Measurements from ENCODE around the gene CELF2.

Gene CELF2

GRCh38 chr10:11307004-11307403, 289.3 kb downstream of the CELF2 start:
- DNase-seq, result no peak

GRCh38 chr10:11307937-11308336, 290.3 kb downstream of the CELF2 start:
- DNase-seq, result no peak

DNA sequence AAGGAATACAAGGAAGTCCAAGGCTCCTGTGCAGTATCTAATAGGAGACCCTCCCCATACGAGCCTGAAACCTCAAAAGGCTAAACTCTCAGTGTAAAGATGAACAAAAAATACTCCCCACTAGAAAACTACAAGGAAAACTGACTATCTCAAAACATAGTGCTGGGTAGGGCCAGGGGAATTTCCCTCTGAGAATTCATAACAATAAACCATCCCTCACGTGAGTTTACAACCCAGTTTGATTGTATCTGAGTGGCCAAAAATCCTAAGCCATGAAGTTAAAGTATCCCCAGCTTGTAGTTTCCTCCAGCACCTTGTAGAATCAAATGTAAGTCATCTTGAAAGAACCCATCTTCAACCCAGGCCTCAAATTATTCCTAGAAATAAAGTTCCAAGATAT, 293.4 kb downstream of the CELF2 start:
- no peak for DNase-seq

- DNase-seq, result no peak
Observed at GRCh38 chr10:11313463-11313862, 295.8 kb downstream of the CELF2 start.

GRCh38 chr10:11317936-11318670, 300.4 kb downstream of the CELF2 start:
- DNase-seq, result no peak

GRCh38 chr10:11318826-11319598, 301.3 kb downstream of the CELF2 start:
- no peak for DNase-seq

- DNase-seq, result no peak
Observed at GRCh38 chr10:11319990-11320602, 302.4 kb downstream of the CELF2 start.

DNA sequence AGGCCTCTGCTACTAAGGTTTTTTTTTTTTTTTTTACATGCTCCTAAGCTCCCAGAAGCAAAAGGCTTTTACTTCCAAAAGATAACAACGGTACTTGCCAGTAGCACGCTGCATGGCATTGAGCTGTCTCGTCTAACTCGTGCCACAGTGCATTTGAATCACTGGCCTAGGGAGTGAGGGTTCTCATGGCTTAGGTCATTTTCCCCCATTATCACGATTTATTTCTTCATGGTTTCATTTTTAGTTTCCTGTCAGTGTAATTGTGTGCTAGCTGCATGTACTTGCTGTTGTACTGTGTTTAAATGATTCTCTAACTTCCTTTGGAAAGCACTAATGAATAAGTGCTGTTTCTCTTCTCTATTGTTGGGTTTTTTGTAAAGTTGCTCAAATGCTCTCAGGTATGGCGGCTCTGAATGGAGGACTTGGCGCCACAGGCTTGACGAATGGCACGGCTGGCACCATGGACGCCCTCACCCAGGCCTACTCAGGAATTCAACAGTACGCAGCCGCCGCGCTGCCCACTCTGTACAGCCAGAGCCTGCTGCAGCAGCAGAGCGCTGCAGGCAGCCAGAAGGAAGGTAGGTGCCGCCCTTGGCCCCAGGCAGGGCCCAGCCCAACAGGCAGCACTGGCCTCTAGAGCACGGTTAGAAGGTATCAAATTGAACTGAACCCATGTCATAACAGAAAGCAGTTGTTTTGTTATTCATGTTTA, 303.3 kb downstream of the CELF2 start:
- no peak for DNase-seq

- no peak for DNase-seq
Observed at GRCh38 chr10:11322698-11323097, 305.0 kb downstream of the CELF2 start.

- DNase-seq, result no peak
Observed at GRCh38 chr10:11324761-11325321, 307.2 kb downstream of the CELF2 start.

DNA sequence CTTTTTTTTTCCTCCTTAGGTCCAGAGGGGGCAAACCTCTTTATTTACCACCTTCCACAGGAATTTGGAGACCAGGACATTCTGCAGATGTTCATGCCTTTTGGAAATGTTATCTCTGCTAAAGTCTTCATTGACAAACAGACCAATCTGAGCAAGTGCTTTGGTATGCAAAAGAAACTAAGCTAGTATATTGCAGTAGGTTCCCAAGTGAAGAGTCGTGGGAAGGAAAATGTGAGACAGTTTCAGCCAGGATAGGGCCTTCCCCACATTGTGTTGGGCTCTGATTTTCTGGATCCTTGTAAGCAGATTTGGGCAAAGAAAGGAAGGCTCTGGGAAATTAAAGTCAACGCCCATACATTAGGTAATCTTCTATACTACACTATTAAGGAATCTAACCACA, 308.1 kb downstream of the CELF2 start:
- peak; percentile 1 for DNase-seq

- DNase-seq, result peak; percentile 44
Observed at GRCh38 chr10:11326241-11326640, 308.6 kb downstream of the CELF2 start.

DNA sequence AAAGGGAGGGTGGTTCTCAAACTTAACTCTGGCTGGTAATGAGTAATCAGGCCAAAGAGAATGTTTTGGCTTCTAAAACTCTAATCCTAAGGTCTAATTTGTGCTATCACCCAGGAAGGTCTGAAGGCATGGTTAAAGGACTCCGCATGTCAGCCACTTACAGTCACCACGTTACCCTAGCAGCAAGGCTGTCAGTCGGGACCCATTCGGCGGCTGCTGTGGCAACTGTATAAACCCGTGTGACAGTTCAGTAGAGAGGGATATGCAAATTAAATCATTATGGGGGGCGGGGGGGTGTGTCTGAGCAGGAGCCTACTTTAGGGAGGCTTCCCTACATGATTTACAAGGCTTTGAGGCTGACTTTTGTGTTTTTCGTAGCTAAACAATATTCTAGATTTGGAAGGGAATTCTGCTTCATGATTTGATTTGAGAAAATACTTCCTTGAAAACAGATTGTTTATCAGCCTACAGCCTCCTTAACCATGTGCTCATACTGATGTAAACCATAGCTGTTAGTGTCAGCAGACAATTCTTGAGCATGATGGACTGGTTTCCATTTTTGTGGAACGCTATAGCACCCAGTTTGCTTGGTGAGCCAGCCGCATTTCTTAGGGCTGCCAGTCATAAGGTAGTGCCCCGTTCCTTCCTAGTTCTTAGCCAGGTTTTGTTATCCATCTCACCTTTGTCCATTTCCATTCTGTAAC, 309.4 kb downstream of the CELF2 start:
- peak; percentile 22 for DNase-seq

- DNase-seq, result peak; percentile 33
Observed at GRCh38 chr10:11328264-11329061, 310.8 kb downstream of the CELF2 start.

- no peak for DNase-seq
Observed at GRCh38 chr10:11329062-11329673, 311.5 kb downstream of the CELF2 start.

DNA sequence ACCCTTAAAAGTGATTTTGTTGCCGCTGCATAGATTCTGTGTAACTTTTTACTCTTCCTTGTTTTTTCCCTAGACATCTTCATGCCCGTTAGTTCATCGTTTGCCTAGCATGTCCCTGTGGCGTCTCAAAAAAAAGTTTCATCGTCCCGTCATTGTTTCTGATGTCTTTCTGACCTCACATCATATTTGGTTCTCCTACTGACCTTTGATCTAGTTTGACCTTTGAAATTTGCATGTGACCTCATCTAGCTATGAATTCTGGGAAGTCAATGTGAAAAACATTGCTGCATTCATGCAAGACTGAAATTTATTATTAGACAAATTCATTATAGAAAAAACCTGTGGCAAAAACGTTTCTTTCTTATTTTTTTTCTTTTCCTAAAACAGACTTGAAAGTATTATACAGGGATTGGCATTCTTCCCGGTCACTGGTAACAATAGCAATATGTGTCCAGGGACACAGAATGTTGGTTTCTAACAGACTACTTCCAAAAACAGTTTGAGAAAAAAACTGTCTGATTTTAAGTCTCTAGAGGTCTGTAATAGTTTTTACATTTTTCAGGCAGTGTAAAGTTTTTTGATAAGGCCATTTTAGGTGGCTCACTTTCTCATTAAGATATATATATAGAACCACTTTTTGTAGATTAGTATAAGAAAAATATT, 312.8 kb downstream of the CELF2 start:
- DNase-seq, result peak; percentile 62

- no peak for DNase-seq
Observed at GRCh38 chr10:11331046-11331577, 313.4 kb downstream of the CELF2 start.

GRCh38 chr10:11331726-11332125, 314.1 kb downstream of the CELF2 start:
- DNase-seq, result no peak

DNA sequence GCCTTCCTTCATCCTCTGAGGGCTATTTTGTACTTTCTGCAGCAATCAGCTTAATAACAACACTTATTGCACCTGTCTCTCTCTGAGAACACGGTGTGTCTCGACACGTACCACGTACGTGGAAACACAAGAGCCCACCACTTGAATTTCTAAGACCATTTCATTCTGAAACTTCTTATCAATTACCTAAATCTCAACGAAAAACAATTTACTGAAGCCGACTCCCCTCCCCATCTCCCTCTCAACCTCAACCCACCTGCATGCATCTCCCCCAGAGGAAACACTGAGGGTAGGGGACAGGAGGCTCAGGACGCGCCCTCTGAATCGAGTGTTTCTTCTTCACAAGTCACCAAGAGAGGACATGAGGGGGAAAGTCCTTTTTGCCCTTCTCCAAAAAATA, 315.2 kb downstream of the CELF2 start:
- no peak for DNase-seq

DNA sequence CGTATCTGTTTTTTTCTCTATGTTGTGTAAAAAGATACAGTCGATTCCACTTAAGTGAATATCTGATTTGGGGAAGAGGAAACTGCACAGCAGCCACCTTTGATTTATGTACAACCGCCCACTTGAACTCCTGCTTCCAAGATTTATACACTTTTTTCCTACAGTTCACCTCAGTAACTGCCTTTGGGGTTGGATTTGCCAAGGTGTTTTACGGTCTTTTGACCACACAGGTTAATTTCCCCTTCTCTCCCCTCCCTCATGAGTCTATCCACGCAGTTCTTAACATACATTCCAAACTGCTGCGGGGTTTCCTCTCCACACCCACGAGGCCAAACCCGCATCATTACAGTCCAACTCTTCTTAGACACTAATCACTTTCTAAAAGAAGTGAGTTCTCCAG, 316.8 kb downstream of the CELF2 start:
- DNase-seq, result no peak

Data from eye (tissue), 1 donor.